NCI-H1092 treated with DMSO at 0.1 percent for 48 hours (cell line): ENCODE data around the gene HDDC2.

Experiments used
- DNase-seq: peaks from one replicate; lab custom pipeline; 2025; lab: John Stamatoyannopoulos, UW

HDDC2 gene, protein sequence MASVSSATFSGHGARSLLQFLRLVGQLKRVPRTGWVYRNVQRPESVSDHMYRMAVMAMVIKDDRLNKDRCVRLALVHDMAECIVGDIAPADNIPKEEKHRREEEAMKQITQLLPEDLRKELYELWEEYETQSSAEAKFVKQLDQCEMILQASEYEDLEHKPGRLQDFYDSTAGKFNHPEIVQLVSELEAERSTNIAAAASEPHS

DNA sequence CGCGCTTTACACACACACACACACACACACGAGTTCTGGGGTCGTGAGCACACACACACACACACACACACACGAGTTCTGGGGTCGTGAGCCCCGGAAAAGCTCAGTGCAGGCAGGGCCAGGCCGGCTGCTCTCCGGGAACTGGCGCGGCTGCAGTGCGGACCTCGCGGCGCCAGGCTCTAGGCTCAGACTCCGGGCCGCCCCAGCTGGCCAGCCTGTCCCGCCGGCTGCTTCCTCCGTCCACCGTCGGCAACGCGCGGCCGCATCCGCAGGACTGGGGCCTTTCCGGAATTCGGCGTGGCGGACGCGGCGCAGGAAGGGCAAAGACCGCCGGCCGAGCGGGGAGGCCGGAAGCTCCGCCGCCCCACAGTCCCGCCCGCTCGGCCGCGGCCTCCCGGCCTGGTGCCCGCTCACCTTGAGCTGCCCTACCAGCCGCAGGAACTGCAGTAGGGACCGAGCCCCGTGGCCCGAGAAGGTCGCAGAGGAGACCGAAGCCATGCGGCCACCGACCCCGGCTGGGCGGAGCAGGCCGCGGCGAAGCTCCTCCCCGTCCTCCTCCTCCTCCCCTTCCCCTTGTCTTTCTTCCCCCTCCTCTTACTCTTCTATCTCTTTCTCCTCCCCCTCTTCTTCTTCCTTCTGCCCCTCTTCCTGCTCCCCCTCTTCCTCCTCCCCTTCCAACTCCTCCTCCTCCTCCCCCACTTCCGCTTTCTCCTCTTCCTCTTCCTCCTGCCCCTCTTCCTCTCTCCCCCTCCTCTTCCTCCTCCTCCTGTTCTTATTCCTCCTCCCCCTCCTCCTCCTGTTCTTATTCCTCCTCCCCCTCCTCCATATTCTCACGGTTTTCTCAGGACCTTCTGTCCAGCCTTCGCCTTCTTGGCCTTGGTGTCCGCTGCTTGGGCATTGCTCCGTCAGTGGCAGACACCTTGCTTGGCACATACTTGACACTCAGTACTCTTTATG lies at the start of gene HDDC2:
TSS of gene HDDC2 (minus strand) at position 533 of the 957 bp plus-strand sequence. CDS start at position 498, 35 bp downstream.
- DNase-seq = peak; percentile 46

GRCh38 chr6:125346926-125347563 lies 45.3 kb upstream of the HDDC2 start:
- no peak for DNase-seq

- no peak for DNase-seq
Measured at GRCh38 chr6:125346201-125346925, 44.6 kb upstream of the HDDC2 start.

DNA sequence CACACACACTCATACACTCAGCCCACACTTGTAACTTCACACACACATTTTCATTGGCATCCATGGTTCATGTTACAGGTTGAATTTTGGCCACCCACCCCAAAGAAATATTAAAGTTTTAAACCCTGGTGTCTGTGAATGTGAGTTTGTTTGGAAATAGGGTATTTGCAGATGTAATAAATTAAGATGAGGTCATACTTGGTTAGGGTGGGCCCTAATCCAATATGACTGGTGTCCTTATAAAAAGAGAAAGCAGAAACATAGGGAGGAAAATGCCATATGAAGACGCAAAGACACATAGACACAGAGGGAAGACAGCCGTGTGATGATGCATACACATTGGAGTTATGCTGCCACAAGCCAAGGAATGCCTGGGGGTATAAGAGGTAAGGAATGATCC lies 39.7 kb upstream of the HDDC2 start:
- DNase-seq = no peak

DNA sequence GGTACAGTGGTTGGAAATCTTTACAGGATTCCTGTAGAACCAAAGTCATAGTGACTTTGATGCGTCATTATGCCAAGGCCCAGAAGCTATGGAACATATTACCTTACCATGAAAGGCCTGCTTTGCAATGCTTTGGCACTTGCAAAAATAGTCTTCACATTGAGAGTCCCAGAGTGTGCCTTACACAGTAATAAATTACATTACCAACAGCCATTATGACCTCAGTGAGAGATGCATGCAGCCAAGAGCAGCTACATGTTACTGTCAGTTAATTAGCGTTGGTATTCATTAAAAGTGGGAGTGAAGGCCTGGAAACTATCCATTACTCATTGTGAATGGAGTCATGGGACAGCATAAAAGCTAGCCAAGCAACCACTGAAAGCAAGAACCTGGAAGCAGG lies 39.2 kb upstream of the HDDC2 start:
- DNase-seq = no peak

DNA sequence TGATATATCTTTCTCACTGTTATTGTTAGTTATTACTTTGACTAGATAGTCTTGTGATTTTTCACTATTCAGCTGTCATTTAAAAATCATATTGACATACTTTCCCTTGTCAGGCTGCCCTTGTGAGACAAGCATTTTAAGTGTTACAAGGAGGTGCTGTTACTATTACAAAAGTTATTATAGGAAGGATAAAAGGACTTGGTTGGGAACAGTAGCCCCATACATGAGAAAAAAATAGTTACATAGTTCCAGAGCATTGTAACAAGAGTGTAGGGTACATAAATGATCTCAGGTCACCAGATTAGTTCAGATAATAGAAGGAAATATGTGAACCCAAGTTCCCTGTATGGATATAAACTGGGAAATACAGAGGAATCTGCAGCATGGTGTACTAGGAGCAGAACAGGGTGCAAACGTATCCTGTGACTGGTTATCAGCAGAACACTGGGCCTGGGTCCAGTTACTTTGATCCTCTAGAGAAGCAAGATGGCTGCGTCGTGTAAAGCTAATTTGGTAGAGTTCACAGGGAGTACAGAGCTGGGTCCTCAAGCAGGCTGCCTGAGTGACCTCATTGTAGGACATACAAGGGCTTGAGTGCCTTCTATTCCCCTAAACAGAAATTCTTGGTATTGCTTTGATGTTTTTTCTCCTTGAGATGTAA lies 38.5 kb upstream of the HDDC2 start:
- no peak for DNase-seq

- DNase-seq = no peak
Measured at GRCh38 chr6:125339653-125340052, 37.9 kb upstream of the HDDC2 start.

- no peak for DNase-seq
Measured at GRCh38 chr6:125338381-125338780, 36.6 kb upstream of the HDDC2 start.

DNA sequence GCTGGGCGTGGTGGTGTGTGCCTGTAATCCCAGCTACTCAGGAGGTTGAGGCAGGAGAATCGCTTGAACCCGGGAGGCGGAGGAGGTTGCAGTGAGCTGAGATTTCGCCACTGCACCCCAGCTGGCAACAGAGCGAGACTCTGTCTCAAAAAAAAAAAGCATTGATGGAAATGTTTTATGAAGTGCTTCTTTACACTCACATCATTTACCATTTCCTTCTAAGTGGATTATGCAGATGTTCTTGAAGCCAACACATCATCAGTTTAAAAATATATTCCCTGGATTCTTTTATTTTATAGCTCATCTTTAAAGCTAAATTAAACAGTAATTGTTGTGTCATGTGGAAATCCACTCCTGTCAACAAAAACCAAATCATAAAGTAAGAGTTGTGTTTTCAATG lies 35.9 kb upstream of the HDDC2 start:
- DNase-seq = no peak

GRCh38 chr6:125332664-125333063 lies 30.9 kb upstream of the HDDC2 start:
- no peak for DNase-seq

GRCh38 chr6:125325586-125325985 lies 23.8 kb upstream of the HDDC2 start:
- no peak for DNase-seq

DNA sequence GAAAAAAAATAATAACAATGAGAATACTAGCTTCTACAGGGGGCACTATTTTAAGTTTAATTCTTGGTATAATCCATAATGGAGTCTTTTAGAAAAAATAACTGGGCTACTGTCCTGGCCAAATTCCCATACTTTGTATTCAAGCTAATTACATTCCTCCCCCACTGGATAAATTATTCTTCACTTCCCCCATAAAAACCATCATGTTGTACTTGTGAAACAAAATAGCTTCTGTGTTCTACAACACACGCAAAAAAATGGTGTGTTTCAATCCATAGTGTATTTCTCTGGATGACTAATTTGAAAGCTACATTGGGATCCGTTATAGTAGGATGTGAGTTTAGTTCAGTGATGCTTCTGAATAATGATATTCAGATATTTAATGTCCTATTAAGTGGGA lies 21.6 kb upstream of the HDDC2 start:
- no peak for DNase-seq

- DNase-seq = no peak
Measured at GRCh38 chr6:125316621-125317020, 14.9 kb upstream of the HDDC2 start.

GRCh38 chr6:125315548-125315947 lies 13.8 kb upstream of the HDDC2 start:
- DNase-seq = no peak

- peak; percentile 28 for DNase-seq
Measured at GRCh38 chr6:125314009-125314581, 12.3 kb upstream of the HDDC2 start.

GRCh38 chr6:125312950-125313349 lies 11.2 kb upstream of the HDDC2 start:
- no peak for DNase-seq

- no peak for DNase-seq
Measured at GRCh38 chr6:125312478-125312877, 10.7 kb upstream of the HDDC2 start.

- peak; percentile 72 for DNase-seq
Measured at GRCh38 chr6:125310994-125311649, 9.4 kb upstream of the HDDC2 start.

- DNase-seq = no peak
Measured at GRCh38 chr6:125307964-125308615, 6.3 kb upstream of the HDDC2 start.

DNA sequence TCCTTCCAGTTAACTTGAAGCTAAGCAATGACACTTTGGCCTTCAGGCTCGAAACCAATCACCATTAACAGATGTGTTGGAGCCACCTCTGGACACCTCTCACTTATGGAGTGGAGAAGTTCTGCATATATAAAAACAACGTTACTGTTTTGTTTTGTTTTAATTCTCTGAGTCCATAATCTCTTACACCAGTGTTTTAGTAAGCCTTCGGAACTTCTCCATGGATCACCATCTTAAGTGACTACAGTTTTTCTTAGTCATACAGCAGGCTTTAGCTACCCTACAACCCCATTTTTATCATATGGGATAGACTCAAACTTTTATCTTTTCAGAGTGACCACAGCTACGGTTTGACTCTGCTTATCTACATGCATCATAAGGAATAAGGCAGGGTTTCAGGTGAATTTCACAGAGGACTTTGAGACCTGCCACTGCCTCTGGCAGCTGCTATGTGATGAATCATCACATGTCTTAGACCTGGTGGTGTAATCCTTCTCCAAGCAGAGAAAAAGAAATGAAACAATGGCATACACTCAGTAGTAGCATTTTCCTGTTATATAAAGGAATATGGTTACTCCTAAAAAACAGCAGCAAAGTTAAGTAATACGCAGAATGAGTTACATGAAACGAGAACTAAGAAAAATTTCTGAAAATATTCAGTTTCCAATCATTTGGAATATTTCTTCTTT lies 5.5 kb upstream of the HDDC2 start:
- DNase-seq = no peak
